Endodermal cell (in vitro differentiated cells): ENCODE measurements around the gene STT3A. TPM values are rescaled to one million over a fixed set of nuclear protein-coding genes. Genes with fewer than 3 reads are reported as not detected.

Experiments
- DNase-seq: peaks from one replicate; pipeline ENCODE4 v3.0.0-alpha.2; 2017
- H3K27ac ChIP-seq: 2 replicates; pipeline ENCODE4 v1.5.1; 2013; ENCODE audit warnings: mild to moderate bottlenecking, low read depth, low read length, moderate library complexity
- H3K27me3 ChIP-seq: 2 replicates; pipeline ENCODE4 v1.6.1; 2013; ENCODE audit warnings: mild to moderate bottlenecking, low read length, moderate library complexity; ENCODE audit not compliant: insufficient read depth, control insufficient read depth, poor library complexity, severe bottlenecking
- H3K36me3 ChIP-seq: 2 replicates; pipeline ENCODE4 v1.7.0; 2013; ENCODE audit warnings: mild to moderate bottlenecking, low read length, moderate library complexity; ENCODE audit not compliant: control insufficient read depth, insufficient read depth
- H3K4me1 ChIP-seq: one replicate; pipeline ENCODE4 v1.7.0; 2013; ENCODE audit warnings: low read length; ENCODE audit not compliant: control insufficient read depth, insufficient read depth
- H3K4me3 ChIP-seq: 2 replicates; pipeline ENCODE4 v1.5.1; 2013; ENCODE audit warnings: mild to moderate bottlenecking, low read length, moderate library complexity
- H3K9ac ChIP-seq: 2 replicates; pipeline ENCODE4 v1.6.1; 2013; ENCODE audit warnings: mild to moderate bottlenecking, low read length, moderate library complexity; ENCODE audit not compliant: poor library complexity, severe bottlenecking; ENCODE audit errors: extremely low read depth
- H3K9me3 ChIP-seq: 2 replicates; pipeline ENCODE4 v1.6.1; 2013; ENCODE audit warnings: mild to moderate bottlenecking, low read length, moderate library complexity; ENCODE audit not compliant: control insufficient read depth
- H3K27ac Mint-ChIP-seq: 2 replicates; pipeline ENCODE4 v1.8.0; 2020; ENCODE audit warnings: mixed read lengths
- H3K27me3 Mint-ChIP-seq: 2 replicates; pipeline ENCODE4 v1.8.0; 2021; ENCODE audit warnings: mild to moderate bottlenecking, mixed read lengths; ENCODE audit not compliant: insufficient read depth
- H3K36me3 Mint-ChIP-seq: 2 replicates; pipeline ENCODE4 v1.8.0; 2020; ENCODE audit warnings: low read depth, mixed read lengths
- H3K4me1 Mint-ChIP-seq: 2 replicates; pipeline ENCODE4 v1.8.0; 2020; ENCODE audit warnings: mixed read lengths
- H3K4me3 Mint-ChIP-seq: 2 replicates; pipeline ENCODE4 v1.8.0; 2020; ENCODE audit warnings: mild to moderate bottlenecking, moderate library complexity, mixed read lengths
- H3K9me3 Mint-ChIP-seq: 2 replicates; pipeline ENCODE4 v1.8.0; 2020; ENCODE audit warnings: mild to moderate bottlenecking, mixed read lengths
- CTCF ChIP-seq: fragments of 200-600 bp; sonication (generic); conservative IDR thresholded peaks from 2 replicates; pipeline ENCODE4 v1.5.0; 2021; ENCODE audit warnings: antibody characterized with exemption, mild to moderate bottlenecking
- WGBS, 2 experiments: methylation state at CpG; one replicate each; pipeline versions ENCODE4 v1.1.5 to v1.1.7; 2013; ENCODE audit warnings: missing lambda C conversion rate in 2 of 2, mixed read lengths in 1 of 2; ENCODE audit not compliant: insufficient coverage in 1 of 2, insufficient read length in 1 of 2; 5-methylcytosine and 5-hydroxymethylcytosine counted together
- total RNA-seq, 2 donors: library from RNA; stranded (reverse); fragmentation: NEBNext Ultra II Directional in 1 of 2; extraction: Animal tissue kit (Norgen Biotek cat#: 25700) in 1 of 2; gene quantifications; 2 replicates in 1 of 2; 3 replicates in 1 of 2; pipeline ENCODE4 v1.2.1, GENCODE V29; 2021

The STT3A gene
- total RNA-seq, 2 donors from 2014 or later: 158 to 159 TPM

- Histone ChIP-seq H3K4me1 (no peaks in the 10 kb centered on the region), H3K9me3 (no peaks in the 10 kb centered on the region), H3K4me3 (no peak overlapping the region), H3K9ac (no peak overlapping the region), H3K27ac (no peak overlapping the region), H3K36me3 (peaks cover 64% of the 10 kb centered on the region), H3K27me3 (no peaks in the 10 kb centered on the region)
- TF ChIP-seq CTCF: no peak
- peaks cover 6% of the 10 kb centered on the region for H3K4me1 Mint-ChIP-seq
- no peak overlapping the region for H3K4me3 Mint-ChIP-seq
- WGBS, 2 experiments: 92 to 100% methylated on average over 1 to 2 of the region's 2 CpGs
- no peaks in the 10 kb centered on the region for H3K27me3 Mint-ChIP-seq
- H3K36me3 Mint-ChIP-seq: peaks cover 45% of the 10 kb centered on the region
- H3K9me3 Mint-ChIP-seq: no peaks in the 10 kb centered on the region
- peak overlapping the region; percentile 49 for H3K27ac Mint-ChIP-seq
- DNase-seq: no peak
These were observed 29.3 kb downstream of the STT3A start for GRCh38 chr11:125621995-125622394.

GRCh38 chr11:125623064-125623463 is 30.4 kb downstream of the STT3A start:
- no peak for DNase-seq
- Mint-ChIP-seq H3K4me1 (peaks cover 11% of the 10 kb centered on the region), H3K27me3 (no peaks in the 10 kb centered on the region), H3K4me3 (no peak overlapping the region), H3K27ac (no peak overlapping the region), H3K9me3 (no peaks in the 10 kb centered on the region), H3K36me3 (peaks cover 42% of the 10 kb centered on the region)
- no peak overlapping the region for H3K27ac ChIP-seq
- TF ChIP-seq CTCF: no peak
- no peaks in the 10 kb centered on the region for H3K9me3 ChIP-seq
- H3K4me3 ChIP-seq: no peak overlapping the region
- no peaks in the 10 kb centered on the region for H3K27me3 ChIP-seq
- peaks cover 3% of the 10 kb centered on the region for H3K4me1 ChIP-seq
- no peak overlapping the region for H3K9ac ChIP-seq
- 89 to 95% methylated on average over 1 of the region's 1 CpG for WGBS, 2 experiments
- peaks cover 56% of the 10 kb centered on the region for H3K36me3 ChIP-seq

GRCh38 chr11:125624756-125625213 is 32.1 kb downstream of the STT3A start, which contains the start of gene CHEK1:
CHEK1 (plus strand) TSS chr11:125625163; CDS start chr11:125626769, 1,606 bp downstream.
- H3K9ac ChIP-seq: peak within 1 kb of the TSS; percentile 92
- Mint-ChIP-seq H3K9me3 (no peaks in the 10 kb centered on the region), H3K27me3 (no peaks in the 10 kb centered on the region), H3K27ac (peak within 1 kb of the TSS; percentile 96), H3K4me1 (peaks cover 11% of the 10 kb centered on the region), H3K4me3 (peak within 1 kb of the TSS; percentile 84), H3K36me3 (peaks cover 36% of the 10 kb centered on the region)
- no peaks in the 10 kb centered on the region for H3K27me3 ChIP-seq
- DNase-seq: peak; percentile 50
- TF ChIP-seq CTCF: no peak
- 86% methylated on average over 9 of the region's 9 CpGs for WGBS, 2 experiments
- peak within 1 kb of the TSS; percentile 96 for H3K27ac ChIP-seq
- H3K36me3 ChIP-seq: peaks cover 50% of the 10 kb centered on the region
- H3K4me3 ChIP-seq: peak within 1 kb of the TSS; percentile 99
- H3K9me3 ChIP-seq: no peaks in the 10 kb centered on the region
- peaks cover 4% of the 10 kb centered on the region for H3K4me1 ChIP-seq
